GM12875 (cell line): ENCODE data around the gene ZCCHC7.
A peak's percentile ranks its signal among the peaks of the same experiment; 100 is the strongest.
"Not testable (repeated sequence)": the region's sequence is repeated elsewhere in the genome, so short reads cannot be mapped to it uniquely, and the experiment has no call there.

Source experiments
- H3K4me3 ChIP-seq: one replicate; pipeline ENCODE4 v1.5.1; 2011; ENCODE audit warnings: low read depth, low read length, control low read depth
- CTCF ChIP-seq: IDR thresholded peaks from 2 replicates; pipeline ENCODE4 v1.5.1; 2011; ENCODE audit warnings: low read depth, mild to moderate bottlenecking, control low read depth, inconsistent platforms, low read length, moderate library complexity, borderline replicate concordance; ENCODE audit not compliant: insufficient read depth

ZCCHC7 gene

GRCh38 chr9:37295796-37296195 lies 175.4 kb downstream of the ZCCHC7 start:
- no peak overlapping the region for H3K4me3 ChIP-seq
- TF ChIP-seq CTCF = peak; percentile 40; the same call in 1 of the 2 replicates

GRCh38 chr9:37297592-37297991 lies 177.2 kb downstream of the ZCCHC7 start:
- H3K4me3 ChIP-seq = no peak overlapping the region
- TF ChIP-seq CTCF = no peak

- no peak for TF ChIP-seq CTCF
- H3K4me3 ChIP-seq = no peak overlapping the region
Measured at GRCh38 chr9:37300620-37301019, 180.2 kb downstream of the ZCCHC7 start.

GRCh38 chr9:37301042-37301853 lies 180.9 kb downstream of the ZCCHC7 start:
- H3K4me3 ChIP-seq = no peak overlapping the region
- peak; percentile 23; the same call in 1 of the 2 replicates for TF ChIP-seq CTCF

- no peak overlapping the region for H3K4me3 ChIP-seq
- TF ChIP-seq CTCF = no peak
Measured at GRCh38 chr9:37301854-37302172, 181.4 kb downstream of the ZCCHC7 start.

GRCh38 chr9:37302277-37302676 lies 181.9 kb downstream of the ZCCHC7 start:
- H3K4me3 ChIP-seq = no peak overlapping the region
- TF ChIP-seq CTCF = no peak

- not testable (repeated sequence) for H3K4me3 ChIP-seq
Measured at GRCh38 chr9:37303272-37303671, 182.9 kb downstream of the ZCCHC7 start.
